GM06990 (cell line): ENCODE measurements around the gene CPED1.

Source experiments
- DNase-seq: peaks from one replicate; pipeline ENCODE4 v3.0.0-alpha.2; 2011; ENCODE audit not compliant: insufficient read length; ENCODE audit errors: extremely low read depth
- H3K27me3 ChIP-seq: replicated peaks from 2 replicates; pipeline ENCODE4 v1.6.0; 2011; ENCODE audit warnings: low read length; ENCODE audit not compliant: control insufficient read depth, insufficient read depth
- H3K36me3 ChIP-seq: 2 replicates; pipeline ENCODE4 v1.5.1; 2011; ENCODE audit warnings: low read length; ENCODE audit not compliant: control insufficient read depth, insufficient read depth
- H3K4me3 ChIP-seq: replicated peaks from 2 replicates; pipeline ENCODE4 v1.5.1; 2011; ENCODE audit warnings: low read depth, mild to moderate bottlenecking, control low read depth, low read length
- CTCF ChIP-seq: IDR thresholded peaks from 2 replicates; pipeline ENCODE4 v1.5.1; 2011; ENCODE audit warnings: low read length, control low read depth, mild to moderate bottlenecking, inconsistent platforms; ENCODE audit not compliant: insufficient read depth, poor library complexity, severe bottlenecking

The CPED1 gene

GRCh38 chr7:121341933-121342332 is 353.4 kb downstream of the CPED1 start:
- Histone ChIP-seq H3K36me3 (peaks cover 2% of the 10 kb centered on the region), H3K27me3 (no peaks in the 10 kb centered on the region), H3K4me3 (no peak overlapping the region)
- no peak for TF ChIP-seq CTCF
- DNase-seq, result no peak

GRCh38 chr7:121342631-121343030 is 354.1 kb downstream of the CPED1 start:
- Histone ChIP-seq H3K27me3 (no peaks in the 10 kb centered on the region), H3K4me3 (no peak overlapping the region), H3K36me3 (peaks cover 2% of the 10 kb centered on the region)
- no peak for DNase-seq
- TF ChIP-seq CTCF, result no peak

- no peaks in the 10 kb centered on the region for H3K27me3 ChIP-seq
These were observed 354.8 kb downstream of the CPED1 start for GRCh38 chr7:121343302-121343701.

GRCh38 chr7:121344093-121344492 is 355.6 kb downstream of the CPED1 start:
- Histone ChIP-seq H3K27me3 (no peaks in the 10 kb centered on the region), H3K4me3 (no peak overlapping the region), H3K36me3 (peaks cover 2% of the 10 kb centered on the region)
- no peak for DNase-seq
- TF ChIP-seq CTCF, result no peak

More at GRCh38 chr7:121343302-121343701, 354.8 kb downstream of the CPED1 start:
- no peak overlapping the region for H3K4me3 ChIP-seq
- TF ChIP-seq CTCF, result no peak
- no peak for DNase-seq
- H3K36me3 ChIP-seq, result peaks cover 2% of the 10 kb centered on the region

GRCh38 chr7:121344497-121344896 is 356.0 kb downstream of the CPED1 start:
- no peak for DNase-seq
- H3K36me3 ChIP-seq, result no peaks in the 10 kb centered on the region; the same call in 1 of the 2 replicates
- H3K4me3 ChIP-seq, result no peak overlapping the region
- no peak for TF ChIP-seq CTCF
- no peaks in the 10 kb centered on the region for H3K27me3 ChIP-seq
